Stimulated activated naive CD8-positive, alpha-beta T cell treated with anti-CD3 and anti-CD28 coated beads, Interleukin-15, amount 100 ng/mL, for 72 hours (primary cell): ENCODE measurements around the gene ARRB1.
"Not testable (repeated sequence)": the region's sequence is repeated elsewhere in the genome, so short reads cannot be mapped to it uniquely, and the experiment has no call there.

ENCODE experiments used
- ATAC-seq: fragments of 150-1000 bp; cut with Tn5 transposase; 2 replicates; pipeline ENCODE4 v1.10.0; 2021; ENCODE audit warnings: mild to moderate bottlenecking, moderate library complexity
- DNase-seq, 2 donors: peaks; one replicate each; pipeline ENCODE4 v3.0.0; 2021 to 2022
- H3K27ac Mint-ChIP-seq, 2 donors: one replicate each; pipeline ENCODE4 v1.8.0; 2022; ENCODE audit warnings: mild to moderate bottlenecking in 2 of 2, mixed read lengths in 2 of 2, moderate library complexity in 2 of 2
- H3K27me3 Mint-ChIP-seq: one replicate; pipeline ENCODE4 v1.8.0; 2022; ENCODE audit warnings: mixed read lengths
- H3K4me1 Mint-ChIP-seq: one replicate; pipeline ENCODE4 v1.8.0; 2022; ENCODE audit warnings: mild to moderate bottlenecking, mixed read lengths
- H3K4me3 Mint-ChIP-seq, 2 donors: one replicate each; pipeline ENCODE4 v1.8.0; 2022; ENCODE audit warnings: mild to moderate bottlenecking in 2 of 2, mixed read lengths in 2 of 2, moderate library complexity in 1 of 2
- H3K9me3 Mint-ChIP-seq, 2 donors: one replicate each; pipeline ENCODE4 v1.8.0; 2022; ENCODE audit warnings: mixed read lengths in 2 of 2

Gene ARRB1

DNA sequence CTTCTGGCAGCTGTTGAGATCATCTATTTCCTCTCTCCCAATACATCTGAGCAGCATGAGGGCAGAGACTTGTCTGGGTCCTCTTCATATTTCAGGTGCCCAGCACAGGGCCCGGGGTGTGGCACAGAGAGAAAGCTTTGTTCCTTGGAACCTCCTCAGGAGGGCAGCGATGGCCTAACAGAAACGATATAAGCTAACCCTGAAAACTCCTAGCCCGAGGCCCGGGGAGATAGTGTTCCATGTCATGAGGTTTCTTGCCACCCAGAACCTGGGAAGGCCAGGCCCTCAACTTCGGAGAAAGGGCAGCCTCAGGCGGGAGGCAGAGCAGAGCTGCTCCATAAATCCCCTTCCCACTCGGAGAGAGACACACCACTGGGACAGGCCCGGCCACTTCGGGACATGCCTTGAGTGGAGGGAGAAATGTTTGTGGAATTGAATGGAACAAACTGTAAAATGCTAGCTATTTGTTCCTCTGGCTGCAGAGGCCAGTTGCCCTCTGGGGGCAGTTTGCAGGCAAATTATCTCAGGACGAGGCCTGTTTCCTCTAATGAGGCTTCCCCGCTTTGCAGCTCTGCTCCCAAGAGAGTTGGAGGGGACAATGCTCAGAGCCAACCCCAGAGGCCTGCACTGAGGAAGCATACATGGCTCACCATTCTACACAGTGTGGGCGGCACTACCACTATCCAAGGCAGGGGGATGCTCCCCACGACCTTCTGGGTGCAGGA is 11.6 kb downstream of the ARRB1 start:
- Mint-ChIP-seq H3K9me3 (no peaks in the 10 kb centered on the region), H3K27me3 (no peaks in the 10 kb centered on the region), H3K4me1 (peaks cover 100% of the 10 kb centered on the region), H3K27ac (peak overlapping the region; percentile 94 to 97), H3K4me3 (peak overlapping the region; percentile 83 to 88)
- ATAC-seq, result peak; percentile 41
- no peak for DNase-seq

DNA sequence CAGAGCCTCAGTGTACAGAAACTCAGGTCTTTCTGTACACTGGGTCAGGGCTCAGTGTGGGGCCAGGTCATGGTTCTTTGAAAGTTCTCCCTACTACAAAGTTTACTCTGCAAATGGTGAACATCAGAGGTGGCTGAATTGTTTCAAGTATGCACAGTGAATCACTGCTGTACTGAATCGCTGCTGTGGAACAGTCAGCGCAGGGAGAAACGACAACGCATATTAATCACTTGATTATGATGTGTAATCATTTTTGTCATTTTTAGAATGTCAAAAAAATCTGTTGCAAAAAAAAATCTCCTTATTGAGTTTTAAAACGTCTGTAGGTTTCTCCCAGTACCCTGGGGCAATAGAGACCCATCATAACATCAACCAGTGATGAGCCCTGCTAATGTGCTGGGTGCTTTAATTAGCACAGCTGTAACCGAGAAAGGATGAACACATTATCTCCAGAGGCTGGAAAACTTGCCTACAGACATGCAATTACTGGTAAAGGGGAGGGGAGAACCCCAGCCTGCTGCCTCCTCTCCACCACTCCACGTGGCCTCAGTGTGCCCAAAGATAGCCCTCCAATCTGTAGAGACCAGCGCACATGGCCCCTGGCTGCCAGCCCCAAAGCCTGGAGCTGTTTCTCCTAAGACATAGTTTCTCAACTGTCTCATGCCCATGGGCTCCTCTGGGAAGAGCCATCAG is 12.8 kb downstream of the ARRB1 start:
- Mint-ChIP-seq H3K4me3 (peak overlapping the region; percentile 83 to 88), H3K27me3 (no peaks in the 10 kb centered on the region), H3K27ac (peak overlapping the region; percentile 83 to 97), H3K4me1 (peaks cover 99% of the 10 kb centered on the region), H3K9me3 (no peaks in the 10 kb centered on the region)
- ATAC-seq (peak; percentile 62), DNase-seq (no peak)

DNA sequence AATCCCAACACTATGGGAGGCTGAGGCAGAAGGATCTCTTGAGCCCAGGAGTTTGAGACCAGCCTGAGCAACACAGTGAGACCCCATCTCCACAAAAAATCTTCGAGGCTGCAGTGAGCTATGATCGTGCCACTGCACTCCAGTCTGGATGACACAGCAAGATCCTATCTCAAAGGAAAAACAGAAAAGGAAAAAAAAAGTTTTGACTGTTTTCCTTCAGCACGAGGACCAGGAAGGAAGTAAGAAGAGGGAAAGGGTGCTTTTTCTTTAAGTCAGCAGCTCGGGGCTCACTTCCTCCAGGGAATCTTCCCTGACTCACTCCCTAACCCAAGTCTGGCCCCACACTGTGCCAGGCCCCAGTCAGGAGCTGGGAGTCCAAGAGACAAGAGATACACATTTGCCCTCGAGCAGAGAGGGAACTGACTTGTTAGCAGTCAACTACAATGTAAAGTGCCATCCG is 14.2 kb downstream of the ARRB1 start:
- Mint-ChIP-seq H3K27ac (peak overlapping the region in 1 of 2 donors; percentile 87), H3K4me1 (peaks cover 99% of the 10 kb centered on the region), H3K9me3 (no peaks in the 10 kb centered on the region), H3K4me3 (peak overlapping the region; percentile 48 to 51), H3K27me3 (no peaks in the 10 kb centered on the region)
- DNase-seq (no peak), ATAC-seq (no peak)

DNA sequence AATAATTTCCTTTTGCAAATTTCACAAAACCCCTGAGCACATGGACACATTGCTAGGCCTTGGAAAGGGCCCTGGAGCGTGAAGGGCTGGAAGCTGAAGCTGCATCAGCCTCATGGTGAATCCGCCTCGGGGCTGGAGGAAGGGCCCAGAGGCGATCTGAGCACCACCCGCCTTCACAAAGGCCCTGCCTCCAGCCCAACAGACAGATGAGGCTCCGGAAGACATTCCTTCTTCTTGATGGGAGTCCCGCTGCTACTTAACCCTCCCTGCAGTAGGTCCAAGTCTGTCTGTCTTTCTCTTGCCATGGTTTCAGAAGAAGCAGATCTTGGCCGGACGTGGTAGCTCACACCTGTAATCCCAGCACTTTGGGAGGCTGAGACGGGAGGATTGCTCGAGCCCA is 16.5 kb downstream of the ARRB1 start:
- ATAC-seq, result no peak
- DNase-seq, result no peak
- H3K4me3 Mint-ChIP-seq, result no peak overlapping the region

DNA sequence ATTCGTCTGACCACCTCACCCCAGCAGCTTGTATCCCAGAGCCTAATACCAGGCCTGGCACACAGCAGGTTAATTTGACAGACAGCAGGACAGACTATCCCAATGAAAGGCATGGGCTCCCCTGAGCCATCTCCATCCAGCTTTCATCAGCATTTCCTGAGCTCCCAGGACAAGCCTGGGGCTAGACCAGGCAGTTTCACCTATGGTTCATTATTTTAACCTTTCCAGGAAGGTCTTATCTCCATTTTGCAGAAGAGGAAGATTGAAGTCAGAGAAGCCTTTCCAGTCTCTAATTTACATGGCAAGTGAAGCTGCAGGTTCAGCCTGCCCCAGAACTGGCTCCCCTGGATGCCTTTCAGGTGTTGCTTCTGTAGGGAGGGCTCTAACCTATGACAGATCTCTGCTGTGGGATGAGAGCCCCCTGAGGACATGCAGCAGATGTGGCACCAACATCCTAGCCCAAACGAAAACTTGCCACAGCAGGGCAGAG is 17.0 kb downstream of the ARRB1 start:
- Mint-ChIP-seq H3K27me3 (no peaks in the 10 kb centered on the region), H3K4me3 (no peak overlapping the region), H3K9me3 (no peaks in the 10 kb centered on the region), H3K27ac (peak overlapping the region in 1 of 2 donors; percentile 19), H3K4me1 (peaks cover 94% of the 10 kb centered on the region)
- ATAC-seq, result no peak
- no peak for DNase-seq

More for the DNA sequence above, 16.5 kb downstream of the ARRB1 start:
- Mint-ChIP-seq H3K9me3 (no peaks in the 10 kb centered on the region), H3K27me3 (no peaks in the 10 kb centered on the region), H3K4me1 (peaks cover 94% of the 10 kb centered on the region), H3K27ac (peak overlapping the region in 1 of 2 donors; percentile 65)

DNA sequence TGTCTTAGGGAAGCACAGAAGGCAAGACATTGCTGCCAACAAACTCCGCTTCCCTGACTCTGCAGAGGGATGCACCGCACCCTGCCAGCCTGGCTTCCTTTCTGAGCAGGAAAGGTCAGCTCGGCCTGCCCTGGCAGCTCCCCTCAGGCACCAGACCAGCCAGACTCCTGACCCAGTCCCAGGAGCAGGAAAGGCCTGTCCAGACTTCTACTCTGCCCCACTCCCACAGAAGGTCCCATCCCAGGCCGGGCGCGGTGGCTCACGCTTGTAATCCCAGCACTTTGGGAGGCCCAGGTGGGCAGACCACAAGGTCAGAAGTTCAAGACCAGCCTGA is 17.7 kb downstream of the ARRB1 start:
- Mint-ChIP-seq H3K4me3 (no peak overlapping the region), H3K27ac (no peak overlapping the region), H3K9me3 (no peaks in the 10 kb centered on the region), H3K27me3 (no peaks in the 10 kb centered on the region), H3K4me1 (peaks cover 94% of the 10 kb centered on the region)
- no peak for ATAC-seq
- no peak for DNase-seq

DNA sequence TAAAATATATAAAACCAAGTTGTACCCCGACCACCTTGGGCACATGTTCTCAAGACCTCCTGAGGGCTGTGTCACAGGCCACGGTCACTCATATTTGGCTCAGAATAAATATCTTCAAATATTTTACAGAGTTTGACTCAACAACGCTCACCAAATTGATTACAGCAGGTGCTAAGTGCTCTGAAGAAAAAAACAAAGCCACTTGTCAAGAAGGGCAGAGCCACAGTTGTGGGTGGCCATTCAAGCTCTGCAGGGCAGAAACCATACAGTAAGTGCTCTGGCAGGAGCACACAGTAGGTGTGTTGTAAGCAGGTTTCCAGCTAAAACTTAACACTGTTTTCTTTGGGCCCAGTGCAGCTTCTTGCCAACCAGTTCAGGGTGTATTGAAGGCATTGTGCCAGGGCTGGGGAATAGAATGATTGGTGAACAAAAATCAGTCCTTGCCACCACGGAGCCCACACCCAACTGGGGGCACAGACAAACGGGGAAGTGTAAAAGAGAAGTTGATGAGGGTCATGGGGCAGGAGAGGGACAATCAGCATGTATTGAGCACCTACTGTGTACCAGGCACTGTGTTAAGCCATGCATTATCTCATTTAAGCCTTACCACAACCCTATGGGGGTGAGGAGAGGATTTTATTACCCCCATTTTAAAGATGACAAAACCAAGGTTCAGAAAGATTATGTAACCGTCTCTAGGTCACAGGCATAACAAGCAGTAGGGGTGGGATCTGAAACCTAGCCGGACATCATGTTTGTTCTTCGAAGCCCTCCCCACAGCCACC is 18.2 kb downstream of the ARRB1 start:
- H3K27ac Mint-ChIP-seq, result peak overlapping the region in 1 of 2 donors; percentile 73
- H3K4me1 Mint-ChIP-seq, result peaks cover 94% of the 10 kb centered on the region
- ATAC-seq (no peak), DNase-seq (no peak)
- H3K27me3 Mint-ChIP-seq, result no peaks in the 10 kb centered on the region
- H3K4me3 Mint-ChIP-seq, result no peak overlapping the region
- no peaks in the 10 kb centered on the region for H3K9me3 Mint-ChIP-seq

DNA sequence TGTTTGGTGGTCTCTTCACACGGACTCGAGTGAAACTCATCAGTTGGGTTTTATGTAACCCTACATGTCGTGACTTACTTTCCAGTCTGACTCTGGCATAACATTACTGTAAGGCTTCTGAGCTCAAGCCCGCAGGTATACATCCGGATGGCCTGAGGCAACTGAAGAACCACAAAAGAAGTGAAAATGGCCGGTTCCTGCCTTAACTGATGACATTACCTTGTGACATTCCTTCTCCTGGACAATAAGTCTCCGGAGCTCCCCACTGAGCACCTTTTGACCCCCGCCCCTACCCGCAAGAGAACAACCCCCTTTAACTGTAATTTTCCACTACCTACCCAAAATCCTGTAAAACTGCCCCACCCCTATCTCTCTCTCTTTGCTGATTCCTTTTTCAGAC is 19.7 kb downstream of the ARRB1 start:
- H3K9me3 Mint-ChIP-seq, H3K4me3 Mint-ChIP-seq, H3K27me3 Mint-ChIP-seq, ATAC-seq, DNase-seq: not testable (repeated sequence)
- peak overlapping the region; percentile 45 to 83 for H3K27ac Mint-ChIP-seq
- peaks cover 87% of the 10 kb centered on the region for H3K4me1 Mint-ChIP-seq

DNA sequence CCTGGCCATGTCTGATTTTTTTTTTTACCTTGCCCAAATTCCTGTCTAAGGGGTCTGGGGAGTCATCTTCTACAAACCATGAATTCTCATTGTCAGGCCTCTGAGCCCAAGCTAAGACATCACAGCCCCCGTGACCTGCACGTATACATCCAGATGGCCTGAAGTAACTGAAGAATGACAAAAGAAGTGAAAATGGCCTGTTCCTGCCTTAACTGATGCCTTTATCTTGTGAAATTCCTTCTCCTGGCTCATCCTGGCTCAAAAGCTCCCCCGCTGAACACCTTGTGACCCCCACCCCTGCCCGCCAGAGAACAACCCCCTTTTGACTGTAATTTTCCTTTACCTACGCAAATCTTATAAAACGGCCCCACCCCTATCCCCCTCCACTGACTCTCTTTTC is 20.2 kb downstream of the ARRB1 start:
- peaks cover 87% of the 10 kb centered on the region for H3K4me1 Mint-ChIP-seq
- not testable (repeated sequence) for H3K9me3 Mint-ChIP-seq, H3K27ac Mint-ChIP-seq, DNase-seq, ATAC-seq, H3K27me3 Mint-ChIP-seq, H3K4me3 Mint-ChIP-seq

DNA sequence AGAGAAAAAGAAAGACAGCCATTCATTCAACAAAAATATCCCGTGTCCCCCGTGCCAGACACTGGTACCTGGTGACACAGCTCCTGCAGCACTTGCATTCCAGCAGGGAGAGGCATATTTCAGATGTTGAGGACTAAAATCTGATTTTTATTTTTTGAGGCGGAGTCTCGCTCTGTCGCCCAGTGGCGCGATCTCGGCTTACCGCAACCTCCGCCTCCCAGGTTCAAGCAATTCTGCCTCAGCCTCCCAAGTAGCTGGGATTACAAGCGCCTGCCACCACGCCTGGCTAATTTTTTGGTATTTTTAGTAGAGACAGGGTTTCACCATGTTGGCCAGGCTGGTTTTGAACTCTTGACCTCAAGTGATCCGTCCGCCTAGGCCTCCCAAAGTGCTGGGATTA is 20.6 kb downstream of the ARRB1 start:
- not testable (repeated sequence) for DNase-seq, H3K27ac Mint-ChIP-seq, H3K27me3 Mint-ChIP-seq, ATAC-seq, H3K9me3 Mint-ChIP-seq, H3K4me3 Mint-ChIP-seq
- H3K4me1 Mint-ChIP-seq, result peaks cover 87% of the 10 kb centered on the region

DNA sequence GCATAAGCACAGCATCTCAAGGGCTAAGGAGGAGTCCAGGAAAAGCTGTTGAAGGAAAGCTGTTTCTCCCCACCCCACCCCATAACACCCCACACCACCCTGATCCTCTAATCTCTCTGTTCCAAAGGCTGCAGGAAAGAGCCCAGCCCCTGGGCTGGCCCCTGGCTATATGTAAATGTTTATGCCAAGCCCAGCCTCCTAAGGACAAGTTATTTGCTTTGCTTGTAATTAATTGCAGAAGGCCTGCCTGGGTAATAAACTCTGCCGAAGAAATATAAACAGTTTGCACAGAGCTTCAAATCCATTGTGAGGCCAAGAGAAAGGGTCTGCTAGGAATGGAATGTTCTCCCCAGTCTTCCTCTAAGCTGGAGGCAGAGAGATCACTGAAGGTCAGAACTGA is 21.2 kb downstream of the ARRB1 start:
- H3K27ac Mint-ChIP-seq, result no peak overlapping the region
- no peak for ATAC-seq
- H3K9me3 Mint-ChIP-seq, result no peaks in the 10 kb centered on the region
- no peaks in the 10 kb centered on the region for H3K27me3 Mint-ChIP-seq
- H3K4me3 Mint-ChIP-seq, result no peak overlapping the region
- H3K4me1 Mint-ChIP-seq, result peaks cover 87% of the 10 kb centered on the region
- no peak for DNase-seq

DNA sequence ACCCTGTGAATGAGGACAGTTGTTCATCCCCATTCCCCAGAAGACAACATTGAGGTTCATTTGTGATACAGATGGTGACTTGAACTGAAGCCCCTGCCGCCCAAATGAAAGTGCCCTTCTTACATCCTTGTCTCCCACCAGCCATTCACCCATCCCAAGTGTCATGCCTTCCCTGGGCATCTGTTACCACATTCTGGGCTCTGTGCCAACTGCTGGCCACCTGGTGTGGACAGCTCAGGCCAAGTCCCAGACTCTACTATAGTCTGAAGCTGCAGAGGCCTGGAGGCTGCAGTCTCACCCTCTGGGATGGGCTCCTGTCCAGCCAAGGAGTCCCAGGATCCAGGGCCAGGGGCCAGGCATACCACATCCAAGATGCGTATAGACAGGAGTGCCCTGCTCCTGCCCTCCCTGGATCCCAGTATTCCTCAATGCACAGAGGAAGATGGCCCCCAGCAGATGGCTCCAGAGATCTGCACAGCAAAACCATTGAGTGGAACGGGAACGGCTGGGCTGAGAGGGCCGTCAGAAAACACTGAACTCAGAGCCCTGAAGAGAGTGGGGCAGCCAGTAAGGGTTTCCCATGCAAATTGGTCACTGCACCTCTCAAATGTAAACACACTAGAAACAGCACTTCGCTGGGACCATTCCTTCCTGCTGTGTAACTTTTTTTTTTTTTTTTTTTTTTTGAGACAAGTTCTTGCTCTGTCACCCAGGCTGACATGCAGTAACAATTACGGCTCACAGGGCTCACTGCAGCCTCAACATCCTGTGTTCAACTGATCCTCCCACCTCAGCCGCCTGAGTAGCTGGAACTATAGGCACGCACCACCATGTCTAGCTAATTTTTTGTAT is 22.8 kb downstream of the ARRB1 start:
- H3K27ac Mint-ChIP-seq, result peak overlapping the region; percentile 61 to 69
- peak overlapping the region; percentile 48 to 70 for H3K4me3 Mint-ChIP-seq
- ATAC-seq, result peak; percentile 82
- no peaks in the 10 kb centered on the region for H3K27me3 Mint-ChIP-seq
- H3K9me3 Mint-ChIP-seq, result no peaks in the 10 kb centered on the region
- peak in 1 of 2 donors; percentile 58 for DNase-seq
- H3K4me1 Mint-ChIP-seq, result peaks cover 88% of the 10 kb centered on the region

DNA sequence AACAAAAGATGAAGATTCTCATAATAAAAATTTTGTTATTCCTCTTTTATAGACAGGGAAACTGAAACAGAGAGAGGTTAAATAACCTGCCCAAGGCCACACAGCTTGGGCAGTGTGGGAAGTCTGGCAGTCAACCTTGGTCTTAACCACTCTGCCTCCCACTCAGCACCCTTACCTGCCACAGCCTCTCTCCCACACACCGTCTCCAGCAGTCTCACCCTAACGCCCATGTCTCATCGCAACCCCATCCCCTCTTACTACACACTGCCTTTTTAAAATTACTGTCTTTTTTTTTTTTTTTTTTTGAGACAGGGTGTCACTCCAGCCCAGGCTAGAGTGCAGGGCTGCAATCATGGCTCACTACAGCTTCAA is 25.0 kb downstream of the ARRB1 start:
- peak; percentile 39 to 51 for DNase-seq
- Mint-ChIP-seq H3K27ac (peak overlapping the region; percentile 86 to 91), H3K4me3 (peak overlapping the region; percentile 75 to 76), H3K9me3 (no peaks in the 10 kb centered on the region), H3K4me1 (peaks cover 88% of the 10 kb centered on the region), H3K27me3 (no peaks in the 10 kb centered on the region)
- peak; percentile 78 for ATAC-seq

DNA sequence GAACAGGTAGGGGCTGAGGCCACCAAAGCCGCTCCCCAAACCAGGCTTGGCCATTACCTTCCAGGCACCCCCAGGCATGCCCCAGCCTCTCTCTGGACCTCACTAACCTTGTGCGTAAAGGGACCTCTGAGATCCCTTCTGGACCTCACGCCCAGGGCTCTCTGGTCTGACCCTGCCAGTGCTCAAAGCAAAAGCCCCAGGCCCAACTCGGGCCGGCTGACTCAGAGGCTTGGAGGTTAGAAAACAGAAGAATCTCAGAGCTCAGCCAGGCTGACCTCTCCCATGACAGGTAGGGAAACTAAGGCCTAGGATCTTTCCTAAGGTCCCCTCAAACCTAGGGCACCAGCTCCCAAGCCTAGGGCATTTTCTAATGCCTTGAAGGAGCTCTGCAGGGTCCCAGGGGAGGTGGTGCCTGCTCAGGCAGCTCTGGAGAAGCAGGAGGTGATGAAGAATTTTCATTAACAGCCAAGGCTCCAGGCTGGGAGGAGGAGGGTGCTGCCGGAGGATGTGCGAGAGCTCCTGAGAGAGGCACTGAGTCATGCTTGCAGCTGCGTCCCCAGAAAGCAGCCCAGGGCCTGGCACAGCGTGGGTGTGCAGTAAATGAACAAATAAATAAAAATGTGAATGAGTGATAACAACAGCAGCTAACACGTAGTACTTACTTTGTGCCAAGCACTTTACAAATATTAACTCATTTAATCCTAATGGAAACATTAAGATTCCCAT is 25.6 kb downstream of the ARRB1 start:
- Mint-ChIP-seq H3K27ac (peak overlapping the region in 1 of 2 donors; percentile 86), H3K4me1 (peaks cover 89% of the 10 kb centered on the region), H3K27me3 (no peaks in the 10 kb centered on the region), H3K4me3 (peak overlapping the region; percentile 75 to 76), H3K9me3 (no peaks in the 10 kb centered on the region)
- ATAC-seq (peak; percentile 83), DNase-seq (peak; percentile 51 to 70)
